Right atrium auricular region (tissue), 2 donors: ENCODE measurements around the gene RSPO3. TPM values are rescaled to one million over a fixed set of nuclear protein-coding genes. Genes with fewer than 3 reads are reported as not detected.
"Not testable (repeated sequence)": the region's sequence is repeated elsewhere in the genome, so short reads cannot be mapped to it uniquely, and the experiment has no call there.

Experiments
- DNase-seq: peaks from one replicate; pipeline ENCODE4 v3.0.0-alpha.2; 2019; ENCODE audit warnings: low spot score
- H3K27ac ChIP-seq, 2 donors: fragments of 200-600 bp; sonication (generic); 1 replicate in 1 of 2; 2 replicates in 1 of 2; pipeline ENCODE4 v1.5.1; 2016 to 2019
- H3K27me3 ChIP-seq, 2 donors: fragments of 200-600 bp; sonication (generic); one replicate each; pipeline versions ENCODE4 v1.5.1 to v1.6.0; 2017 to 2019
- H3K36me3 ChIP-seq: fragments of 200-600 bp; sonication (generic); one replicate; pipeline ENCODE4 v1.5.1; 2016
- H3K4me1 ChIP-seq, 2 donors: fragments of 200-600 bp; sonication (generic); one replicate each; pipeline versions ENCODE4 v1.5.1 to v1.6.0; 2017 to 2019
- H3K4me3 ChIP-seq, 2 donors: fragments of 200-600 bp; sonication (generic); 1 replicate in 1 of 2; 2 replicates in 1 of 2; pipeline ENCODE4 v1.5.1; 2017 to 2019; ENCODE audit warnings: mild to moderate bottlenecking in 1 of 2, moderate library complexity in 1 of 2
- H3K9me3 ChIP-seq, 2 donors: fragments of 200-600 bp; sonication (generic); one replicate each; pipeline ENCODE4 v1.5.1; 2019
- total RNA-seq, 2 donors: library from RNA; depleted of rRNA; stranded (reverse); fragments of >200 nt; gene quantifications; one replicate each; pipeline ENCODE4 v1.1.0, GENCODE V29; 2016
- TF ChIP-seq, protein P1 (sequence below), 2 donors: fragments of 200-600 bp; sonication (generic); IDR thresholded peaks; one replicate each; pipeline ENCODE4 v1.5.1; 2019; ENCODE audit warnings: antibody characterized with exemption in 2 of 2

Gene RSPO3
- total RNA-seq, 2 donors from 2014 or later = 0.75 TPM; not detected in 1

DNA sequence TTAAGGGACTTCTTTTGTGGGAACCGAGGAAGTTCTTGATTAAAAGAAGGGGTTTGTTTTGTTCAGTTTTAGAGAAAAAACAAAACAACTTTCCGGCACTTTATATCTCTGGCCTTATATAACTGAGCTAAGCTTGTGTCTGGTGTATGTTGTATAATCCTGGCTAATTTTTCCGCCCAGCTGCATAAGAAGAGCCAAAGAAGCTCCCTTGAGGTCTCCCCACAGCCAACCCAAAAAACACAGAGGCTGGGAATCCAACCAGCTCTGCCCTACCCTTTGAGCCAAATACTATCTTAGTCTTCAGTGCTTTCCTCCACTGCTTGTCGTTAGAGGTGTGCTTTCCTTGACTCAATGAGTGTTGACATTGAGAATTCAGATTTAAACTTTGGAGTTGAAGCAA lies 102.7 kb downstream of the RSPO3 start:
- H3K27ac ChIP-seq = no peak overlapping the region
- no peak for DNase-seq

GRCh38 chr6:127222418-127222817 lies 103.9 kb downstream of the RSPO3 start:
- DNase-seq = no peak
- H3K4me3 ChIP-seq = no peak overlapping the region
- no peak overlapping the region for H3K27ac ChIP-seq
- H3K9me3 ChIP-seq = no peaks in the 10 kb centered on the region
- H3K4me1 ChIP-seq = no peaks in the 10 kb centered on the region
- no peaks in the 10 kb centered on the region for H3K27me3 ChIP-seq
- H3K36me3 ChIP-seq = no peaks in the 10 kb centered on the region
- TF ChIP-seq, protein P1, sequence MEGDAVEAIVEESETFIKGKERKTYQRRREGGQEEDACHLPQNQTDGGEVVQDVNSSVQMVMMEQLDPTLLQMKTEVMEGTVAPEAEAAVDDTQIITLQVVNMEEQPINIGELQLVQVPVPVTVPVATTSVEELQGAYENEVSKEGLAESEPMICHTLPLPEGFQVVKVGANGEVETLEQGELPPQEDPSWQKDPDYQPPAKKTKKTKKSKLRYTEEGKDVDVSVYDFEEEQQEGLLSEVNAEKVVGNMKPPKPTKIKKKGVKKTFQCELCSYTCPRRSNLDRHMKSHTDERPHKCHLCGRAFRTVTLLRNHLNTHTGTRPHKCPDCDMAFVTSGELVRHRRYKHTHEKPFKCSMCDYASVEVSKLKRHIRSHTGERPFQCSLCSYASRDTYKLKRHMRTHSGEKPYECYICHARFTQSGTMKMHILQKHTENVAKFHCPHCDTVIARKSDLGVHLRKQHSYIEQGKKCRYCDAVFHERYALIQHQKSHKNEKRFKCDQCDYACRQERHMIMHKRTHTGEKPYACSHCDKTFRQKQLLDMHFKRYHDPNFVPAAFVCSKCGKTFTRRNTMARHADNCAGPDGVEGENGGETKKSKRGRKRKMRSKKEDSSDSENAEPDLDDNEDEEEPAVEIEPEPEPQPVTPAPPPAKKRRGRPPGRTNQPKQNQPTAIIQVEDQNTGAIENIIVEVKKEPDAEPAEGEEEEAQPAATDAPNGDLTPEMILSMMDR (IDR thresholded peaks at IDR 0.05) = no peak

More for the DNA sequence above, 102.7 kb downstream of the RSPO3 start:
- TF ChIP-seq, protein P1 (IDR thresholded peaks at IDR 0.05) = no peak
- H3K4me1 ChIP-seq = no peaks in the 10 kb centered on the region
- H3K9me3 ChIP-seq = no peaks in the 10 kb centered on the region
- H3K36me3 ChIP-seq = no peaks in the 10 kb centered on the region
- no peak overlapping the region for H3K4me3 ChIP-seq
- H3K27me3 ChIP-seq = no peaks in the 10 kb centered on the region

DNA sequence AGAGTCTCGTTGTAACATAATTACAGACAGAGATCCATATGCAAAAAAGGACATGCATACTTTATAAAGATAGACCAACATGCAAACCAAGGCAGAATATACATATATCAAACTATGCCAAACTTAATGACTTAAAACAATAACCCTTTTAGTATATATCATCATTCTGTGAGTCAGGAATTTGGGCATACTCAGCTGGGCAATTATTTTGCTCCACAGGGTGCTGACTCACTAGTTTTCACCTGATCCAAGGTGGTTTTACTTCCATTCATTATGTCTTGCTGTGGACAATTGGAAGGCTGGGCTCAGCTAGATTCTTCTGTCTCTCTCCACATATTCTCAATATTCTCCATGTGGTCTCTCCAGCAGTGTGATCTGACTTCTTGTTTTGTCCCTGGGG lies 107.0 kb downstream of the RSPO3 start:
- no peak overlapping the region for H3K4me3 ChIP-seq
- H3K4me1 ChIP-seq = no peaks in the 10 kb centered on the region
- no peak for DNase-seq
- H3K36me3 ChIP-seq = no peaks in the 10 kb centered on the region
- TF ChIP-seq, protein P1 (IDR thresholded peaks at IDR 0.05) = no peak
- H3K27ac ChIP-seq = no peak overlapping the region
- peaks cover 0 to 6% of the 10 kb centered on the region in 2 donors for H3K9me3 ChIP-seq
- H3K27me3 ChIP-seq = no peaks in the 10 kb centered on the region

GRCh38 chr6:127233819-127234218 lies 115.3 kb downstream of the RSPO3 start:
- not testable (repeated sequence) for H3K4me3 ChIP-seq, H3K27me3 ChIP-seq, H3K27ac ChIP-seq, DNase-seq, H3K4me1 ChIP-seq, H3K36me3 ChIP-seq
- H3K9me3 ChIP-seq = peaks cover 0 to 31% of the 10 kb centered on the region in 2 donors

DNA sequence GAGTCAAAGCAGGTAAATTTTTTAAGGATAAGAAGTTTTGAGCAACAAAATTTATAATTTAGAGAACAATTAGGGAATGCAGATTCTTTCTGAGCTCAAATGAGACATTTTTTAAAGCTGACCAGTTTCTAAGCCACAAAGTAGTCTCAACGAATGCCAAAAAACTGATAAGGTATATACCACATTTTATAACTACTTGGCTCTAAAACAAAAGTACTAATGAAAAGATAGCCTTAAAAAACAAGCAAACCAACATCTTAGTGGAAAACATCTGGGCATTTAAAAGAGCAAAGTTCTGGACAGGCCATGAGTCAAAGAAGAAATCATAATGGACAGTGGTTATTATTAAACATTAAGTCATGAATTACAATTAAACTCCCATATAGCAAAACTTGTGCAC lies 125.0 kb downstream of the RSPO3 start:
- TF ChIP-seq, protein P1 (IDR thresholded peaks at IDR 0.05) = no peak
- no peak overlapping the region for H3K27ac ChIP-seq

More for the DNA sequence above, 125.0 kb downstream of the RSPO3 start:
- Histone ChIP-seq H3K36me3 (no peaks in the 10 kb centered on the region), H3K4me1 (no peaks in the 10 kb centered on the region), H3K4me3 (no peak overlapping the region), H3K9me3 (no peaks in the 10 kb centered on the region), H3K27me3 (no peaks in the 10 kb centered on the region)
- DNase-seq = no peak

Other genes with a start within 250 kb of the RSPO3 start
- gene RNF146, start 148.2 kb downstream of the RSPO3 start, total RNA-seq = 10 to 100 TPM; 41.3 to 44.8 TPM
- 10 to 100 TPM; 29.8 to 37.3 TPM for gene ECHDC1, start 224.9 kb downstream of the RSPO3 start, total RNA-seq